Body of pancreas (tissue), 4 donors: ENCODE data around the gene LAMC2.

ENCODE experiments used
- CTCF ChIP-seq, 7 experiments: fragments of 450-650 bp in 4 of 7; fragments of 200-600 bp in 3 of 7; sonication (generic) in 3 of 7; IDR thresholded peaks; one replicate each; pipeline ENCODE4 v1.5.1; 2016 to 2019; ENCODE audit warnings: antibody characterized with exemption in 7 of 7
- POLR2A ChIP-seq, 3 donors: fragments of 450-650 bp; IDR thresholded peaks; one replicate each; pipeline ENCODE4 v1.6.1; 2016; ENCODE audit warnings: antibody characterized with exemption in 3 of 3, mild to moderate bottlenecking in 2 of 3

DNA sequence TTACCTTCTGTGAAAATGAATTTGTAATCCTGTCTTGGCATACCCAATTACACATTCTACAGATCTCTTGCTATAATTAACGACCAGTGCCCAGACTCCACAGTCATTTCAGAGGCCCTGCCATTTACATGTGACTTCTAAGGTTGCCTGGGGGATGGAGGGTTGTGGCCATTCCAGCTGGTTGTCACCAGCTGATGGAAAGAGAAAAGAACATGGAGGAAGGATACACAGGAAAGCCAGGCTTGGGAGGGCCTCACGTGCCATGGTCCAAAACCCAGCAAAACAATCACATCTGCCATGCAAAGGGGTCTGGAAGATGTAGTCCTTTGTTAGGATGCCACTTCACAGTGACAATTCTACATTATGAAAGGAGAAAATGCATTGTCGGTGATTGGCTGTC is 59.3 kb downstream of the LAMC2 start:
- TF ChIP-seq CTCF (IDR thresholded peaks at IDR 0.05) = no peak
- TF ChIP-seq POLR2A (IDR thresholded peaks at IDR 0.05) = no peak
